ENCODE results near the gene OR4A5.
"Not testable (repeated sequence)": the region's sequence is repeated elsewhere in the genome, so short reads cannot be mapped to it uniquely, and the experiment has no call there.

The OR4A5 gene, protein sequence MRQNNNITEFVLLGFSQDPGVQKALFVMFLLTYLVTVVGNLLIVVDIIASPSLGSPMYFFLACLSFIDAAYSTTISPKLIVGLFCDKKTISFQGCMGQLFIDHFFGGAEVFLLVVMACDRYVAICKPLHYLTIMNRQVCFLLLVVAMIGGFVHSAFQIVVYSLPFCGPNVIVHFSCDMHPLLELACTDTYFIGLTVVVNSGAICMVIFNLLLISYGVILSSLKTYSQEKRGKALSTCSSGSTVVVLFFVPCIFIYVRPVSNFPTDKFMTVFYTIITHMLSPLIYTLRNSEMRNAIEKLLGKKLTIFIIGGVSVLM

DNA sequence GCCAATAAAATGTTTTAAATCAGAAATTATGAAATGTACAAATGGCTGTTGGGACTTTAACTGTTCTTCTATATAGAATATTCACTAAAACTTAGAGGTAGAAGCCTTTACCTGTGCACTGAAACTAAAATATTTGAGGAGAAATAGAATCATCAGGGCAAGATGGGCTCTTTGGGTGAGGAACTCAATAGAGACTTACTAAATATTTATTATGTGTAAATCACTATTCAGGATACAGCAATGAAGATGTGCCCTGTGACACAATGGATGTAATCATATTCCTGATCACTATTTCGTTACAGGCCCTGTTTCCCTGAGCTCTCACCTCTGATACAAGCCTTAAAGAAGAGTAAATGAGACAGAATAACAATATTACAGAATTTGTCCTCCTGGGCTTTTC, at the start of gene OR4A5:
Gene OR4A5, plus strand, starts transcription at position 301 of the 400 bp plus-strand sequence. Its CDS starts 53 bp downstream, at position 354.
- DNase-seq (ENCODE audit: low spot score) = not testable (repeated sequence)

DNA sequence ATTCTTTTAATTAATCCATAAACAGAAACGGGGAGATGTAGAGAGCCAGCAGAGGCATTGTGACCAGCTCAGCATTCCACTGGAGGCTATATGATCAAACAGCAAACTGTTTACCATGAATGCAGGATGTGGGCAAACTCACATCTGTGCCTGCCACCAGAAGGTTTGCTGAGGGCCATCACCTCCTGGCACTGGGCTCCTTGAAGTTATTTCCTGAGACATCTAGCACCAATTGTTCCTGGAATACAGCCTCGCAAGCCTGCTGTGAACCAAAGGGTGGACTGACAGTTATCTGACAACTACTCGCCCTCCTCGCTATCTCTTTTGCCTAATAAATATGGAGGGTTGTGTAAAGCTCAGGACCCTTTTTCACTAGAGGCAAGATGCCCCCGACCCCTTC, 13.5 kb downstream of the OR4A5 start:
- not testable (repeated sequence) for DNase-seq (ENCODE audit: low spot score)
